GM23338 (cell line): ENCODE data around the gene RSPH3. TPM values are rescaled to one million over a fixed set of nuclear protein-coding genes. Genes with fewer than 3 reads are reported as not detected.

Source experiments
- ATAC-seq: fragments of 200-7000 bp; cut with Tn5 transposase; 3 replicates; pipeline ENCODE4 v1.9.1; 2020
- DNase-seq: peaks from one replicate; pipeline ENCODE4 v3.0.0-alpha.2; 2015; ENCODE audit warnings: low spot score
- H2AFZ ChIP-seq: fragments of 200-600 bp; sonication (generic); 2 replicates; pipeline ENCODE4 v1.8.0; 2016; ENCODE audit warnings: antibody characterized with exemption, mild to moderate bottlenecking, moderate library complexity
- H3F3A ChIP-seq: fragments of 200-600 bp; sonication (generic); replicated peaks from 2 replicates; pipeline ENCODE4 v1.8.0; 2017; ENCODE audit warnings: antibody characterized with exemption, mixed run types, low read depth
- H3K27ac ChIP-seq: fragments of 200-600 bp; sonication (generic); 2 replicates; pipeline ENCODE4 v1.6.1; 2016; ENCODE audit warnings: low read depth
- H3K27me3 ChIP-seq: fragments of 200-600 bp; sonication (generic); 2 replicates; pipeline ENCODE4 v1.8.0; 2016; ENCODE audit warnings: mild to moderate bottlenecking, mixed run types, moderate library complexity; ENCODE audit not compliant: insufficient read depth
- H3K36me3 ChIP-seq: fragments of 200-600 bp; sonication (generic); 2 replicates; pipeline ENCODE4 v1.8.0; 2016; ENCODE audit warnings: mild to moderate bottlenecking; ENCODE audit not compliant: insufficient read depth
- H3K4me1 ChIP-seq: fragments of 200-600 bp; sonication (generic); 2 replicates; pipeline ENCODE4 v1.8.0; 2016; ENCODE audit warnings: mild to moderate bottlenecking, moderate library complexity; ENCODE audit not compliant: insufficient read depth
- H3K4me2 ChIP-seq: fragments of 200-600 bp; sonication (generic); 2 replicates; pipeline ENCODE4 v1.7.1; 2017; ENCODE audit warnings: mixed run types
- H3K4me3 ChIP-seq: fragments of 200-600 bp; sonication (generic); 2 replicates; pipeline ENCODE4 v1.6.1; 2016; ENCODE audit warnings: mixed run types
- H3K79me2 ChIP-seq: fragments of 200-600 bp; sonication (generic); replicated peaks from 2 replicates; pipeline ENCODE4 v1.8.0; 2017; ENCODE audit warnings: mild to moderate bottlenecking; ENCODE audit not compliant: insufficient read depth
- H3K9me2 ChIP-seq: fragments of 200-600 bp; sonication (generic); 2 replicates; pipeline ENCODE4 v1.8.0; 2017; ENCODE audit not compliant: insufficient read depth
- H4K20me1 ChIP-seq: fragments of 200-600 bp; sonication (generic); replicated peaks from 2 replicates; pipeline ENCODE4 v1.8.0; 2017; ENCODE audit warnings: mild to moderate bottlenecking; ENCODE audit not compliant: insufficient read depth
- H3K27ac Mint-ChIP-seq: 2 replicates; pipeline ENCODE4 v1.8.0; 2020; ENCODE audit warnings: inconsistent platforms, mild to moderate bottlenecking, moderate library complexity, mixed read lengths
- H3K27me3 Mint-ChIP-seq: 3 replicates; pipeline ENCODE4 v1.8.0; 2022; ENCODE audit warnings: low read depth, mild to moderate bottlenecking, moderate library complexity, mixed read lengths, inconsistent platforms; ENCODE audit not compliant: insufficient read depth, poor library complexity
- H3K36me3 Mint-ChIP-seq: 3 replicates; pipeline ENCODE4 v1.8.0; 2021; ENCODE audit warnings: low read depth, mild to moderate bottlenecking, inconsistent platforms, moderate library complexity, mixed read lengths
- H3K4me1 Mint-ChIP-seq: 3 replicates; pipeline ENCODE4 v1.8.0; 2020; ENCODE audit warnings: mild to moderate bottlenecking, inconsistent platforms, mixed read lengths
- H3K4me3 Mint-ChIP-seq: 3 replicates; pipeline ENCODE4 v1.8.0; 2021; ENCODE audit warnings: moderate library complexity, mild to moderate bottlenecking, inconsistent platforms, mixed read lengths
- H3K9me3 Mint-ChIP-seq: 3 replicates; pipeline ENCODE4 v1.8.0; 2020; ENCODE audit warnings: moderate library complexity, mild to moderate bottlenecking, inconsistent platforms, mixed read lengths
- EZH2 ChIP-seq: fragments of 200-600 bp; sonication (generic); IDR thresholded peaks from one replicate; pipeline ENCODE4 v1.8.0; 2017; ENCODE audit warnings: antibody characterized with exemption, mild to moderate bottlenecking, low read depth; ENCODE audit not compliant: unreplicated experiment
- EZH2phosphoT487 ChIP-seq: fragments of 200-600 bp; sonication (generic); IDR thresholded peaks from one replicate; pipeline ENCODE4 v1.8.1; 2018; ENCODE audit warnings: antibody characterized with exemption; ENCODE audit not compliant: unreplicated experiment
- JUNB ChIP-seq: IDR thresholded peaks from one replicate; pipeline ENCODE4 v1.6.1; 2016; ENCODE audit warnings: antibody characterized with exemption; ENCODE audit not compliant: unreplicated experiment
- POLR2AphosphoS5 ChIP-seq: IDR thresholded peaks from 2 replicates; pipeline ENCODE4 v1.6.1; 2016; ENCODE audit warnings: antibody characterized with exemption, low read depth
- STAT1 ChIP-seq: IDR thresholded peaks from one replicate; pipeline ENCODE4 v1.6.1; 2016; ENCODE audit warnings: antibody characterized with exemption; ENCODE audit not compliant: unreplicated experiment
- ZNF114 ChIP-seq: fragments of 250-450 bp; sonication (Bioruptor Pico); IDR thresholded peaks from 2 replicates; pipeline ENCODE4 v1.5.0; 2020; ENCODE audit warnings: mild to moderate bottlenecking, moderate library complexity
- ZNF331 ChIP-seq: fragments of 250-450 bp; sonication (Bioruptor Pico); IDR thresholded peaks from 2 replicates; pipeline ENCODE4 v1.5.0; 2020; ENCODE audit warnings: low read depth, mild to moderate bottlenecking, moderate library complexity
- polyA plus RNA-seq: library from polyadenylated mRNA; unstranded; fragments of >200 nt; fragmentation: Nextera tagmentation; extraction: Ambion mirVana; gene quantifications from 2 replicates; pipeline ENCODE4 v1.2.1, GENCODE V29; 2016
- total RNA-seq: library from RNA; depleted of rRNA; stranded (reverse); fragments of >200 nt; shearing (Covaris generic); gene quantifications from 2 replicates; pipeline ENCODE4 v1.2.3, GENCODE V29; 2014
- TF ChIP-seq, protein P1 (sequence below): IDR thresholded peaks from one replicate; pipeline ENCODE4 v1.6.1; 2018; ENCODE audit warnings: antibody characterized with exemption; ENCODE audit not compliant: unreplicated experiment
- TF ChIP-seq, protein P2 (sequence below): IDR thresholded peaks from 2 replicates; pipeline ENCODE4 v1.6.1; 2016; ENCODE audit warnings: antibody characterized with exemption

Gene RSPH3
- total and polyA plus RNA-seq, 2 experiments from 2014 or later, result 1.7 to 3.9 TPM

DNA sequence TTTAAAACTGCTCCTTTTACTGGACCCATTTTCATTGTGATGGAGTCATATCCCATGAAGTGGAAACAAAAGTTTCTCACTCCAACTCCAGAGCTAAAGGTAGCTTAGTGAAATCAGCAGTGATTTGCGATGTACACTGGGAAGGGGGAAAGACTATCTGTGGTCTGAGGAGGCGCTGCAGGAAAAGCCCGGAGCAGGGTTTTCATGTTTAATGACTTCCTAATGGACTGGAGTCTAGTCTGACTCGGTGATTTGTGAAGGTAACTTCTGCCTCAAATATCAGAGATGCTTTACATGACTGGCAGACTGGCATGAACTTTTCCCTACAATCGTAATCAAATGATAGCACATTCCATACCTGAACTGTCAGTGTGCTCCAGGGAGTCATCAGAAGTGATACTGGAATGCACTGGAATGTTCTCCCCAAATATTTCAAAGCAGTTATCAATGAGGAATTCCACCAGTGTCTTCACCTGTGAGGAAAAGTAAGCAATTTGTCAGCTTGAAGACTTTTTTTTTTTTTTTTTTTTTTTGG lies 37.8 kb upstream of the RSPH3 start:
- no peak overlapping the region for H2AFZ ChIP-seq
- H3K4me3 ChIP-seq, result no peak overlapping the region
- H3K36me3 ChIP-seq, result no peaks in the 10 kb centered on the region
- Mint-ChIP-seq H3K9me3 (no peaks in the 10 kb centered on the region), H3K27me3 (peaks cover 3% of the 10 kb centered on the region), H3K27ac (no peak overlapping the region), H3K4me3 (no peak overlapping the region), H3K4me1 (peaks cover 16% of the 10 kb centered on the region; the same call in 2 of the 3 replicates), H3K36me3 (no peaks in the 10 kb centered on the region)
- no peak overlapping the region for H3K4me2 ChIP-seq
- TF ChIP-seq EZH2, result no peak
- H3K4me1 ChIP-seq, result no peaks in the 10 kb centered on the region; the same call in 1 of the 2 replicates
- no peak overlapping the region for H3K27ac ChIP-seq
- H4K20me1 ChIP-seq, result no peaks in the 10 kb centered on the region
- DNase-seq (no peak), ATAC-seq (no peak)
- no peaks in the 10 kb centered on the region for H3K79me2 ChIP-seq
- no peaks in the 10 kb centered on the region for H3K9me2 ChIP-seq
- H3F3A ChIP-seq, result no peaks in the 10 kb centered on the region
- H3K27me3 ChIP-seq, result no peaks in the 10 kb centered on the region

DNA sequence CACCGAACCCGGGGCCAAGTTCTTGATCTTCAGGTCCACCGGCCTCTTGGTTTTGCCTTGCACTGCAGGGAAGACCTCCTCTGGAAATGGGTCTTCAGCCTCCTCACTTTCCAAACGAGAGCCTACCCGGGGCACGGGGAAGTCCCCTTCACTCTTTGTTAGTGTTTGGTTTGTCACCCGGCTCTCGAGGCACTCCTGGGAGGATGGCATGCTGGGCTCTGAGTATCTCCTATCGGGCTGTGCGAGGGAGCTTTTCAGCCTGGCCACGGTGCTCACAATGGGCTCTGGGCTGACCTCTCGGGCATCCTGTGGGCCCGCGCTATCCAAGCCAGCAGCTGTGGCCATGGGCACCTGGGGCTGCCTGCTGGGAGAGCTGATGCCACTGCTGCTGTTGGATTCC lies 36.7 kb upstream of the RSPH3 start:
- Histone ChIP-seq H2AFZ (peak overlapping the region; percentile 78; the same call in 1 of the 2 replicates), H3K4me1 (no peaks in the 10 kb centered on the region), H3K9me2 (no peaks in the 10 kb centered on the region), H3F3A (no peaks in the 10 kb centered on the region), H3K27me3 (no peaks in the 10 kb centered on the region), H3K27ac (no peak overlapping the region), H3K79me2 (no peaks in the 10 kb centered on the region), H3K4me3 (no peak overlapping the region), H3K36me3 (no peaks in the 10 kb centered on the region), H4K20me1 (no peaks in the 10 kb centered on the region), H3K4me2 (no peak overlapping the region)
- ATAC-seq (peak; percentile 55), DNase-seq (no peak)
- Mint-ChIP-seq H3K4me1 (peaks cover 6% of the 10 kb centered on the region; the same call in 1 of the 3 replicates), H3K9me3 (no peaks in the 10 kb centered on the region), H3K27me3 (peaks cover 3% of the 10 kb centered on the region), H3K4me3 (no peak overlapping the region), H3K36me3 (no peaks in the 10 kb centered on the region), H3K27ac (no peak overlapping the region)
- TF ChIP-seq JUNB, result no peak
- TF ChIP-seq EZH2phosphoT487, result no peak
- no peak for TF ChIP-seq ZNF331 (CRISPR knock-in tag)
- no peak for TF ChIP-seq STAT1
- TF ChIP-seq, protein P1, sequence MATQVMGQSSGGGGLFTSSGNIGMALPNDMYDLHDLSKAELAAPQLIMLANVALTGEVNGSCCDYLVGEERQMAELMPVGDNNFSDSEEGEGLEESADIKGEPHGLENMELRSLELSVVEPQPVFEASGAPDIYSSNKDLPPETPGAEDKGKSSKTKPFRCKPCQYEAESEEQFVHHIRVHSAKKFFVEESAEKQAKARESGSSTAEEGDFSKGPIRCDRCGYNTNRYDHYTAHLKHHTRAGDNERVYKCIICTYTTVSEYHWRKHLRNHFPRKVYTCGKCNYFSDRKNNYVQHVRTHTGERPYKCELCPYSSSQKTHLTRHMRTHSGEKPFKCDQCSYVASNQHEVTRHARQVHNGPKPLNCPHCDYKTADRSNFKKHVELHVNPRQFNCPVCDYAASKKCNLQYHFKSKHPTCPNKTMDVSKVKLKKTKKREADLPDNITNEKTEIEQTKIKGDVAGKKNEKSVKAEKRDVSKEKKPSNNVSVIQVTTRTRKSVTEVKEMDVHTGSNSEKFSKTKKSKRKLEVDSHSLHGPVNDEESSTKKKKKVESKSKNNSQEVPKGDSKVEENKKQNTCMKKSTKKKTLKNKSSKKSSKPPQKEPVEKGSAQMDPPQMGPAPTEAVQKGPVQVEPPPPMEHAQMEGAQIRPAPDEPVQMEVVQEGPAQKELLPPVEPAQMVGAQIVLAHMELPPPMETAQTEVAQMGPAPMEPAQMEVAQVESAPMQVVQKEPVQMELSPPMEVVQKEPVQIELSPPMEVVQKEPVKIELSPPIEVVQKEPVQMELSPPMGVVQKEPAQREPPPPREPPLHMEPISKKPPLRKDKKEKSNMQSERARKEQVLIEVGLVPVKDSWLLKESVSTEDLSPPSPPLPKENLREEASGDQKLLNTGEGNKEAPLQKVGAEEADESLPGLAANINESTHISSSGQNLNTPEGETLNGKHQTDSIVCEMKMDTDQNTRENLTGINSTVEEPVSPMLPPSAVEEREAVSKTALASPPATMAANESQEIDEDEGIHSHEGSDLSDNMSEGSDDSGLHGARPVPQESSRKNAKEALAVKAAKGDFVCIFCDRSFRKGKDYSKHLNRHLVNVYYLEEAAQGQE, result no peak
- TF ChIP-seq POLR2AphosphoS5, result no peak
- TF ChIP-seq, protein P2, sequence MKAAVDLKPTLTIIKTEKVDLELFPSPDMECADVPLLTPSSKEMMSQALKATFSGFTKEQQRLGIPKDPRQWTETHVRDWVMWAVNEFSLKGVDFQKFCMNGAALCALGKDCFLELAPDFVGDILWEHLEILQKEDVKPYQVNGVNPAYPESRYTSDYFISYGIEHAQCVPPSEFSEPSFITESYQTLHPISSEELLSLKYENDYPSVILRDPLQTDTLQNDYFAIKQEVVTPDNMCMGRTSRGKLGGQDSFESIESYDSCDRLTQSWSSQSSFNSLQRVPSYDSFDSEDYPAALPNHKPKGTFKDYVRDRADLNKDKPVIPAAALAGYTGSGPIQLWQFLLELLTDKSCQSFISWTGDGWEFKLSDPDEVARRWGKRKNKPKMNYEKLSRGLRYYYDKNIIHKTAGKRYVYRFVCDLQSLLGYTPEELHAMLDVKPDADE, result no peak
- no peak for TF ChIP-seq ZNF114 (CRISPR knock-in tag)
